Activated CD4-positive, alpha-beta T cell treated with anti-CD3 and anti-CD28 coated beads, Interleukin-2, amount 50 U/mL, for 16 hours (primary cell): ENCODE results near the gene TTLL5.

Experiments
- DNase-seq: peaks from one replicate; pipeline ENCODE4 v3.0.0-alpha.2; 2020

Gene TTLL5

GRCh38 chr14:75976826-75977581, 316.0 kb downstream of the TTLL5 start:
- no peak for DNase-seq

GRCh38 chr14:75977582-75977943, 316.5 kb downstream of the TTLL5 start:
- DNase-seq: no peak

- no peak for DNase-seq
Observed at GRCh38 chr14:75978249-75978731, 317.2 kb downstream of the TTLL5 start.

- DNase-seq: no peak
Observed at GRCh38 chr14:75979071-75979571, 318.1 kb downstream of the TTLL5 start.

- no peak for DNase-seq
Observed at GRCh38 chr14:75979648-75980565, 318.9 kb downstream of the TTLL5 start.

GRCh38 chr14:75980856-75981255, 319.8 kb downstream of the TTLL5 start:
- no peak for DNase-seq

- peak; percentile 76 for DNase-seq
Observed at GRCh38 chr14:75981426-75982265, 320.6 kb downstream of the TTLL5 start, which contains the start of gene TGFB3. TSS of gene TGFB3 (minus strand) at chr14:75981995. CDS start at chr14:75980893, 1,102 bp downstream.

- peak; percentile 81 for DNase-seq
Observed at GRCh38 chr14:75982266-75983018, 321.4 kb downstream of the TTLL5 start.

GRCh38 chr14:75983019-75983358, 321.9 kb downstream of the TTLL5 start:
- no peak for DNase-seq

GRCh38 chr14:75984674-75985073, 323.6 kb downstream of the TTLL5 start:
- DNase-seq: no peak

GRCh38 chr14:75985618-75986438, 324.8 kb downstream of the TTLL5 start, which contains the start of gene IFT43:
TSS of gene IFT43 (plus strand) at chr14:75985763. CDS start at chr14:75985787, 24 bp downstream.
- DNase-seq: peak; percentile 86

GRCh38 chr14:75986439-75986765, 325.4 kb downstream of the TTLL5 start:
- DNase-seq: no peak

- DNase-seq: no peak
Observed at GRCh38 chr14:75987201-75987970, 326.3 kb downstream of the TTLL5 start.

GRCh38 chr14:75989134-75989533, 328.1 kb downstream of the TTLL5 start:
- DNase-seq: no peak

GRCh38 chr14:75990297-75990696, 329.3 kb downstream of the TTLL5 start:
- DNase-seq: no peak

GRCh38 chr14:75991753-75992152, 330.7 kb downstream of the TTLL5 start:
- DNase-seq: no peak

GRCh38 chr14:75993567-75994041, 332.6 kb downstream of the TTLL5 start:
- peak; percentile 24 for DNase-seq

GRCh38 chr14:75995372-75996041, 334.5 kb downstream of the TTLL5 start:
- no peak for DNase-seq

- no peak for DNase-seq
Observed at GRCh38 chr14:75996488-75996887, 335.4 kb downstream of the TTLL5 start.
